HepG2 (cell line): Measurements from ENCODE around the gene TMEM239. TPM values are rescaled to one million over a fixed set of nuclear protein-coding genes. Genes with fewer than 3 reads are reported as not detected.

ENCODE experiments used
- ATAC-seq: fragments of 200-7000 bp; cut with Tn5 transposase; 3 replicates; pipeline ENCODE4 v1.9.1; 2020; ENCODE audit warnings: mild to moderate bottlenecking, moderate library complexity
- BruUV-seq: library from RNA; stranded (reverse); fragments of 400-500 nt; replicated peaks from 2 replicates; lab custom pipeline; 2021; lab: Mats Ljungman, UMichigan
- CTCF ChIA-PET: fragments of 300-600 bp; formaldehyde crosslinking; extraction: SDS; loops from one replicate; lab custom pipeline; 2021; ENCODE audit warnings: low total read pairs, inconsistent platforms, low intra/inter-chr PET ratio; lab: Yijun Ruan, JAX
- POLR2A ChIA-PET: fragments of 350-600 bp; sonication (Branson Sonifier 250); formaldehyde crosslinking; loops from one replicate; lab custom pipeline; 2020; ENCODE audit warnings: antibody characterized with exemption, inconsistent platforms; lab: Yijun Ruan, JAX
- DNase-seq: peaks from one replicate; pipeline ENCODE4 v3.0.0-alpha.2; 2015; ENCODE audit warnings: low spot score
- FAIRE-seq: peaks from 3 replicates; lab custom pipeline; 2011; peaks lifted over from hg19 to GRCh38; lab: Jason Lieb, UNC
- H2AFZ ChIP-seq: one replicate; pipeline ENCODE4 v1.6.1; 2011; ENCODE audit warnings: low read length, inconsistent platforms
- H3K27ac ChIP-seq: fragments of 300-600 bp; 3 replicates; pipeline ENCODE4 v1.8.0; 2011; ENCODE audit warnings: mixed run types, mild to moderate bottlenecking, mixed read lengths, low read length, inconsistent platforms; ENCODE audit not compliant: insufficient read depth; ENCODE audit errors: extremely low read length
- H3K27me3 ChIP-seq, 2 experiments: fragments of 200-600 bp in 1 of 2; 2 replicates in 1 of 2; 3 replicates in 1 of 2; pipeline versions ENCODE4 v1.6.0 to v1.8.0; 2011; ENCODE audit warnings: low read length in 2 of 2, mild to moderate bottlenecking in 2 of 2, moderate library complexity in 2 of 2, inconsistent platforms in 1 of 2; ENCODE audit not compliant: insufficient read depth in 2 of 2, control insufficient read depth in 1 of 2
- H3K36me3 ChIP-seq, 2 experiments: fragments of 200-600 bp in 1 of 2; replicated peaks in 1 of 2; 2 replicates in 1 of 2; 3 replicates in 1 of 2; pipeline versions ENCODE4 v1.5.1 to v1.8.0; 2011; ENCODE audit warnings: low read length in 2 of 2, inconsistent platforms in 1 of 2; ENCODE audit not compliant: insufficient read depth in 2 of 2, control insufficient read depth in 1 of 2
- H3K4me1 ChIP-seq: 2 replicates; pipeline ENCODE4 v1.5.1; 2012; ENCODE audit warnings: low read length, inconsistent platforms; ENCODE audit not compliant: insufficient read depth
- H3K4me2 ChIP-seq: 2 replicates; pipeline ENCODE4 v1.6.0; 2011; ENCODE audit warnings: low read depth, low read length, inconsistent platforms
- H3K4me3 ChIP-seq, 3 experiments: fragments of 200-600 bp in 1 of 3; sonication (generic), shearing (Covaris generic) in 1 of 3; replicated peaks in 1 of 3; 2 replicates each; pipeline ENCODE4 v1.5.1; 2011 to 2016; ENCODE audit warnings: low read length in 3 of 3, inconsistent platforms in 2 of 3, low read depth in 2 of 3, mild to moderate bottlenecking in 2 of 3, control low read depth in 1 of 3, mixed read lengths in 1 of 3; ENCODE audit not compliant: insufficient read depth in 1 of 3
- H3K79me2 ChIP-seq: one replicate; pipeline ENCODE4 v1.6.1; 2011; ENCODE audit warnings: low read length, inconsistent platforms; ENCODE audit not compliant: insufficient read depth
- H3K9ac ChIP-seq: 2 replicates; pipeline ENCODE4 v1.6.0; 2011; ENCODE audit warnings: mild to moderate bottlenecking, low read depth, low read length, inconsistent platforms; ENCODE audit not compliant: insufficient read depth
- H3K9me3 ChIP-seq: 2 replicates; pipeline ENCODE4 v1.5.1; 2012; ENCODE audit warnings: mild to moderate bottlenecking, low read length
- H4K20me1 ChIP-seq: 2 replicates; pipeline ENCODE4 v1.6.0; 2011; ENCODE audit warnings: inconsistent platforms, mild to moderate bottlenecking, low read length, moderate library complexity; ENCODE audit not compliant: insufficient read depth
- IRF2 ChIP-seq: IDR thresholded peaks from 2 replicates; pipeline ENCODE4 v1.6.1; 2018; ENCODE audit warnings: missing genetic modification reagents, missing compliant biosample characterization
- SOX13 ChIP-seq, 3 experiments: fragments of 450-650 bp in 1 of 3; sonication (generic) in 1 of 3; formaldehyde crosslinking in 1 of 3; IDR thresholded peaks in 2 of 3; conservative IDR thresholded peaks in 1 of 3; 2 replicates each; pipeline versions ENCODE4 v1.5.0 to v1.6.1; 2016 to 2020; ENCODE audit warnings: antibody characterized with exemption in 1 of 3, mild to moderate bottlenecking in 1 of 3, missing compliant biosample characterization in 1 of 3, missing genetic modification reagents in 1 of 3, moderate library complexity in 1 of 3
- WGBS: methylation state at CpG from one replicate; pipeline ENCODE4 v1.1.6; 2017; ENCODE audit warnings: low lambda C conversion rate; 5-methylcytosine and 5-hydroxymethylcytosine counted together
- in situ Hi-C: cut with HindIII; loops from 2 replicates; pipeline ENCODE4 v1.10.0; 2017; ENCODE audit warnings: low pct_unique_long_range_greater_than_20kb; ENCODE audit not compliant: extremely low pct_ligation_motif_present
- intact Hi-C: fragments of 100-400 bp; cut with micrococcal nuclease; formaldehyde crosslinking; loops from one replicate; pipeline ENCODE4 v1.10.0; 2022; ENCODE audit not compliant: unreplicated experiment
- polyA plus RNA-seq, 8 experiments: library from polyadenylated mRNA; depleted of rRNA in 3 of 8; stranded (reverse) in 7 of 8; unstranded in 1 of 8; fragments of >200 nt; fragmentation: Illumina TruSeq in 4 of 8; extraction: Trizol in 4 of 8; gene quantifications; 2 replicates each; pipeline versions ENCODE4 v1.2.1 to v1.2.3, GENCODE V29; 2011 to 2016; ENCODE audit warnings: low read depth in 4 of 8, missing spikeins in 1 of 8, mixed read lengths in 1 of 8; ENCODE audit not compliant: insufficient read depth in 1 of 8
- total RNA-seq, 5 experiments: library from RNA; depleted of rRNA; stranded (reverse); fragments of >200 nt; fragmentation: Illumina TruSeq; extraction: Trizol; gene quantifications; 2 replicates each; pipeline ENCODE4 v1.2.3, GENCODE V29; 2016; ENCODE audit warnings: low read depth in 1 of 5
- TF ChIP-seq, protein P1 (sequence below): sonication (generic); formaldehyde crosslinking; conservative IDR thresholded peaks from 2 replicates; pipeline ENCODE4 v1.4.0; 2020; ENCODE audit warnings: missing genetic modification reagents
- TF ChIP-seq, protein P2 (sequence below): IDR thresholded peaks from 2 replicates; pipeline ENCODE4 v1.6.1; 2016; ENCODE audit warnings: missing compliant biosample characterization, missing genetic modification reagents, borderline replicate concordance
- TF ChIP-seq, protein P3 (sequence below): sonication (generic); formaldehyde crosslinking; IDR thresholded peaks from 2 replicates; pipeline ENCODE4 v1.4.0; 2020; ENCODE audit warnings: missing genetic modification reagents
- TF ChIP-seq, protein P4 (sequence below): IDR thresholded peaks from 2 replicates; pipeline ENCODE4 v1.4.0; 2020; ENCODE audit warnings: mild to moderate bottlenecking, missing genetic modification reagents
- TF ChIP-seq, protein P5 (sequence below): sonication (generic); formaldehyde crosslinking; IDR thresholded peaks from 2 replicates; pipeline ENCODE4 v1.4.0; 2020; ENCODE audit warnings: missing genetic modification reagents; ENCODE audit errors: not compliant biosample characterization
- TF ChIP-seq, protein P6 (sequence below): fragments of 450-650 bp; IDR thresholded peaks from 2 replicates; pipeline ENCODE4 v1.6.1; 2016
- TF ChIP-seq, protein P7 (sequence below): sonication (generic); formaldehyde crosslinking; IDR thresholded peaks from 2 replicates; pipeline ENCODE4 v1.5.1; 2020; ENCODE audit warnings: mild to moderate bottlenecking, moderate library complexity, missing genetic modification reagents

TMEM239 gene
- total and polyA plus RNA-seq, 2 of the 13 experiments (the other 11 are each of a cell fraction or from before 2014, with no cell fraction given): not detected

DNA sequence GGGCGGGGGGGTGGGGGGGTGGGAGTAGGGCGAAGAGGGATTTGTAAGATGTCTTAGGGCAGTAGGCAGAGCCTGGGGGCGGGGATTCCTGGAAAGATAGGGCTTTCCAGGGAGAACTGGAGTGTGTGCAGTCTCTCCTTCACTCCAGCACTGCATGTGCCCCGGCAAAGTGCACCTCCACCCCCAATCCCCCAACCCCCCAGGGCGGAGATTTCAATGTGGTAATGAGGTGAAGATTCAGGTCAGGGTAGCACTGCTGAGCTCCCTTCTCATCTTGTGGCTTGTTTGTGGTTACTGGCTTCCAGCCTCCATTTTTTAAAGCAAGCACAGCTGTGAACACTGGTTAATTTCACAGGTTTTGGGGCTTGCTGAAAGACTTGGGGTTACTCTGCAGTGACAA lies 5.9 kb downstream of the TMEM239 start:
- H3K9me3 ChIP-seq: no peaks in the 10 kb centered on the region
- H2AFZ ChIP-seq: no peak overlapping the region
- H3K27ac ChIP-seq: no peak overlapping the region
- no peak overlapping the region for H3K4me2 ChIP-seq
- H4K20me1 ChIP-seq: no peaks in the 10 kb centered on the region
- CTCF ChIA-PET: no interaction called here
- H3K4me3 ChIP-seq: no peak overlapping the region
- no peaks in the 10 kb centered on the region for H3K36me3 ChIP-seq
- no peak for FAIRE-seq
- H3K9ac ChIP-seq: no peak overlapping the region
- intact Hi-C loops (no loop called here), in situ Hi-C loops (no loop called here)
- no peaks in the 10 kb centered on the region for H3K79me2 ChIP-seq
- 5% methylated on average over 5 of the region's 5 CpGs for WGBS
- POLR2A ChIA-PET: no interaction called here
- no TSS peak for BruUV-seq
- peaks cover 13% of the 10 kb centered on the region; the same call in 1 of the 2 replicates for H3K4me1 ChIP-seq
- DNase-seq: no peak
- H3K27me3 ChIP-seq: peaks cover 7 to 60% of the 10 kb centered on the region in 2 experiments; a peak in 4 of 5 replicates
- no peak for ATAC-seq
- TF ChIP-seq, protein P1, sequence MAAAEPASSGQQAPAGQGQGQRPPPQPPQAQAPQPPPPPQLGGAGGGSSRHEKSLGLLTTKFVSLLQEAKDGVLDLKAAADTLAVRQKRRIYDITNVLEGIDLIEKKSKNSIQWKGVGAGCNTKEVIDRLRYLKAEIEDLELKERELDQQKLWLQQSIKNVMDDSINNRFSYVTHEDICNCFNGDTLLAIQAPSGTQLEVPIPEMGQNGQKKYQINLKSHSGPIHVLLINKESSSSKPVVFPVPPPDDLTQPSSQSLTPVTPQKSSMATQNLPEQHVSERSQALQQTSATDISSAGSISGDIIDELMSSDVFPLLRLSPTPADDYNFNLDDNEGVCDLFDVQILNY (CRISPR knock-in tag): no peak
- TF ChIP-seq SOX13 (IDR thresholded peaks at IDR 0.05) (no peak), SOX13 (CRISPR knock-in tag; conservative IDR thresholded peaks at IDR 0.05 in 1 of 2, IDR thresholded peaks at IDR 0.05 in 1 of 2) (no peak), IRF2 (CRISPR knock-in tag) (no peak)
- TF ChIP-seq, protein P2, sequence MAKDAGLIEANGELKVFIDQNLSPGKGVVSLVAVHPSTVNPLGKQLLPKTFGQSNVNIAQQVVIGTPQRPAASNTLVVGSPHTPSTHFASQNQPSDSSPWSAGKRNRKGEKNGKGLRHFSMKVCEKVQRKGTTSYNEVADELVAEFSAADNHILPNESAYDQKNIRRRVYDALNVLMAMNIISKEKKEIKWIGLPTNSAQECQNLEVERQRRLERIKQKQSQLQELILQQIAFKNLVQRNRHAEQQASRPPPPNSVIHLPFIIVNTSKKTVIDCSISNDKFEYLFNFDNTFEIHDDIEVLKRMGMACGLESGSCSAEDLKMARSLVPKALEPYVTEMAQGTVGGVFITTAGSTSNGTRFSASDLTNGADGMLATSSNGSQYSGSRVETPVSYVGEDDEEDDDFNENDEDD (CRISPR knock-in tag): no peak
- TF ChIP-seq, protein P3, sequence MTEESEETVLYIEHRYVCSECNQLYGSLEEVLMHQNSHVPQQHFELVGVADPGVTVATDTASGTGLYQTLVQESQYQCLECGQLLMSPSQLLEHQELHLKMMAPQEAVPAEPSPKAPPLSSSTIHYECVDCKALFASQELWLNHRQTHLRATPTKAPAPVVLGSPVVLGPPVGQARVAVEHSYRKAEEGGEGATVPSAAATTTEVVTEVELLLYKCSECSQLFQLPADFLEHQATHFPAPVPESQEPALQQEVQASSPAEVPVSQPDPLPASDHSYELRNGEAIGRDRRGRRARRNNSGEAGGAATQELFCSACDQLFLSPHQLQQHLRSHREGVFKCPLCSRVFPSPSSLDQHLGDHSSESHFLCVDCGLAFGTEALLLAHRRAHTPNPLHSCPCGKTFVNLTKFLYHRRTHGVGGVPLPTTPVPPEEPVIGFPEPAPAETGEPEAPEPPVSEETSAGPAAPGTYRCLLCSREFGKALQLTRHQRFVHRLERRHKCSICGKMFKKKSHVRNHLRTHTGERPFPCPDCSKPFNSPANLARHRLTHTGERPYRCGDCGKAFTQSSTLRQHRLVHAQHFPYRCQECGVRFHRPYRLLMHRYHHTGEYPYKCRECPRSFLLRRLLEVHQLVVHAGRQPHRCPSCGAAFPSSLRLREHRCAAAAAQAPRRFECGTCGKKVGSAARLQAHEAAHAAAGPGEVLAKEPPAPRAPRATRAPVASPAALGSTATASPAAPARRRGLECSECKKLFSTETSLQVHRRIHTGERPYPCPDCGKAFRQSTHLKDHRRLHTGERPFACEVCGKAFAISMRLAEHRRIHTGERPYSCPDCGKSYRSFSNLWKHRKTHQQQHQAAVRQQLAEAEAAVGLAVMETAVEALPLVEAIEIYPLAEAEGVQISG (CRISPR knock-in tag): no peak
- TF ChIP-seq, protein P4, sequence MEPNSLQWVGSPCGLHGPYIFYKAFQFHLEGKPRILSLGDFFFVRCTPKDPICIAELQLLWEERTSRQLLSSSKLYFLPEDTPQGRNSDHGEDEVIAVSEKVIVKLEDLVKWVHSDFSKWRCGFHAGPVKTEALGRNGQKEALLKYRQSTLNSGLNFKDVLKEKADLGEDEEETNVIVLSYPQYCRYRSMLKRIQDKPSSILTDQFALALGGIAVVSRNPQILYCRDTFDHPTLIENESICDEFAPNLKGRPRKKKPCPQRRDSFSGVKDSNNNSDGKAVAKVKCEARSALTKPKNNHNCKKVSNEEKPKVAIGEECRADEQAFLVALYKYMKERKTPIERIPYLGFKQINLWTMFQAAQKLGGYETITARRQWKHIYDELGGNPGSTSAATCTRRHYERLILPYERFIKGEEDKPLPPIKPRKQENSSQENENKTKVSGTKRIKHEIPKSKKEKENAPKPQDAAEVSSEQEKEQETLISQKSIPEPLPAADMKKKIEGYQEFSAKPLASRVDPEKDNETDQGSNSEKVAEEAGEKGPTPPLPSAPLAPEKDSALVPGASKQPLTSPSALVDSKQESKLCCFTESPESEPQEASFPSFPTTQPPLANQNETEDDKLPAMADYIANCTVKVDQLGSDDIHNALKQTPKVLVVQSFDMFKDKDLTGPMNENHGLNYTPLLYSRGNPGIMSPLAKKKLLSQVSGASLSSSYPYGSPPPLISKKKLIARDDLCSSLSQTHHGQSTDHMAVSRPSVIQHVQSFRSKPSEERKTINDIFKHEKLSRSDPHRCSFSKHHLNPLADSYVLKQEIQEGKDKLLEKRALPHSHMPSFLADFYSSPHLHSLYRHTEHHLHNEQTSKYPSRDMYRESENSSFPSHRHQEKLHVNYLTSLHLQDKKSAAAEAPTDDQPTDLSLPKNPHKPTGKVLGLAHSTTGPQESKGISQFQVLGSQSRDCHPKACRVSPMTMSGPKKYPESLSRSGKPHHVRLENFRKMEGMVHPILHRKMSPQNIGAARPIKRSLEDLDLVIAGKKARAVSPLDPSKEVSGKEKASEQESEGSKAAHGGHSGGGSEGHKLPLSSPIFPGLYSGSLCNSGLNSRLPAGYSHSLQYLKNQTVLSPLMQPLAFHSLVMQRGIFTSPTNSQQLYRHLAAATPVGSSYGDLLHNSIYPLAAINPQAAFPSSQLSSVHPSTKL (CRISPR knock-in tag): no peak
- TF ChIP-seq, protein P5, sequence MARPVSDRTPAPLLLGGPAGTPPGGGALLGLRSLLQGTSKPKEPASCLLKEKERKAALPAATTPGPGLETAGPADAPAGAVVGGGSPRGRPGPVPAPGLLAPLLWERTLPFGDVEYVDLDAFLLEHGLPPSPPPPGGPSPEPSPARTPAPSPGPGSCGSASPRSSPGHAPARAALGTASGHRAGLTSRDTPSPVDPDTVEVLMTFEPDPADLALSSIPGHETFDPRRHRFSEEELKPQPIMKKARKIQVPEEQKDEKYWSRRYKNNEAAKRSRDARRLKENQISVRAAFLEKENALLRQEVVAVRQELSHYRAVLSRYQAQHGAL: no peak
- TF ChIP-seq, protein P6, sequence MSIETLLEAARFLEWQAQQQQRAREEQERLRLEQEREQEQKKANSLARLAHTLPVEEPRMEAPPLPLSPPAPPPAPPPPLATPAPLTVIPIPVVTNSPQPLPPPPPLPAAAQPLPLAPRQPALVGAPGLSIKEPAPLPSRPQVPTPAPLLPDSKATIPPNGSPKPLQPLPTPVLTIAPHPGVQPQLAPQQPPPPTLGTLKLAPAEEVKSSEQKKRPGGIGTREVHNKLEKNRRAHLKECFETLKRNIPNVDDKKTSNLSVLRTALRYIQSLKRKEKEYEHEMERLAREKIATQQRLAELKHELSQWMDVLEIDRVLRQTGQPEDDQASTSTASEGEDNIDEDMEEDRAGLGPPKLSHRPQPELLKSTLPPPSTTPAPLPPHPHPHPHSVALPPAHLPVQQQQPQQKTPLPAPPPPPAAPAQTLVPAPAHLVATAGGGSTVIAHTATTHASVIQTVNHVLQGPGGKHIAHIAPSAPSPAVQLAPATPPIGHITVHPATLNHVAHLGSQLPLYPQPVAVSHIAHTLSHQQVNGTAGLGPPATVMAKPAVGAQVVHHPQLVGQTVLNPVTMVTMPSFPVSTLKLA: no peak
- TF ChIP-seq, protein P7, sequence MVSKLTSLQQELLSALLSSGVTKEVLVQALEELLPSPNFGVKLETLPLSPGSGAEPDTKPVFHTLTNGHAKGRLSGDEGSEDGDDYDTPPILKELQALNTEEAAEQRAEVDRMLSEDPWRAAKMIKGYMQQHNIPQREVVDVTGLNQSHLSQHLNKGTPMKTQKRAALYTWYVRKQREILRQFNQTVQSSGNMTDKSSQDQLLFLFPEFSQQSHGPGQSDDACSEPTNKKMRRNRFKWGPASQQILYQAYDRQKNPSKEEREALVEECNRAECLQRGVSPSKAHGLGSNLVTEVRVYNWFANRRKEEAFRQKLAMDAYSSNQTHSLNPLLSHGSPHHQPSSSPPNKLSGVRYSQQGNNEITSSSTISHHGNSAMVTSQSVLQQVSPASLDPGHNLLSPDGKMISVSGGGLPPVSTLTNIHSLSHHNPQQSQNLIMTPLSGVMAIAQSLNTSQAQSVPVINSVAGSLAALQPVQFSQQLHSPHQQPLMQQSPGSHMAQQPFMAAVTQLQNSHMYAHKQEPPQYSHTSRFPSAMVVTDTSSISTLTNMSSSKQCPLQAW (CRISPR knock-in tag): no peak
